Fibroblast of villous mesenchyme (primary cell): ENCODE measurements around the gene PFKFB1. TPM values are rescaled to one million over a fixed set of nuclear protein-coding genes. Genes with fewer than 3 reads are reported as not detected.

Experiments
- DNase-seq: peaks from one replicate; pipeline ENCODE4 v3.0.0-alpha.2; 2010; ENCODE audit warnings: low read depth
- H3K4me3 ChIP-seq: 2 replicates; pipeline ENCODE4 v1.5.1; 2011; ENCODE audit warnings: low read depth, mild to moderate bottlenecking, low read length
- total RNA-seq: library from RNA; depleted of rRNA; stranded (reverse); fragments of >200 nt; gene quantifications from 2 replicates; pipeline ENCODE4 v1.2.3, GENCODE V29; 2012
- TF ChIP-seq, protein P1 (sequence below): IDR thresholded peaks from 2 replicates; pipeline ENCODE4 v1.5.1; 2012; ENCODE audit warnings: low read depth, mild to moderate bottlenecking, low read length; ENCODE audit not compliant: insufficient read depth

PFKFB1 gene
- total RNA-seq: under 0.01 TPM in 1 of 2 replicates, not detected in the other

DNA sequence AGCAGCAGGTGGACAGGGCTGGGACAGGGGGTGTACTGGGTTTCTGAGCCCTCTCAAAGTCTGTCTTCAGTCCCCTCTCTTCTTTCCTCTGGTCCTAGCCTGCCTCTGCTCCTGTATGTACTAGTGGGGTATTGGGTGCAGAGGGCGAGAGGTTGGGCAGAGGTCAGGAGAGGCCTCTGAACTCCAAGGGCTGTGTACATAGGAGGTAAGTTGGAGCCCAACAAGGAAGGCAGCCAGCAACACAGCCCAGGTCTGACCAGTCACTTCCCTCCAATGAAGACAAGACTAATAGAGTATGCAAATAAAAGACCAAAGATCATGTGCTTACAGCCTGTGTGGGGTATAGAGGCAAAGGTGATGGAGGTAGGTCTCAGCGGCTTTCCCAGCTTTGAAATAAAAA, at the start of gene PFKFB1:
Gene PFKFB1 (minus strand): TSS at position 90 of the 400 bp plus-strand sequence. CDS start 181 bp downstream, outside the sequence.
- TF ChIP-seq, protein P1, sequence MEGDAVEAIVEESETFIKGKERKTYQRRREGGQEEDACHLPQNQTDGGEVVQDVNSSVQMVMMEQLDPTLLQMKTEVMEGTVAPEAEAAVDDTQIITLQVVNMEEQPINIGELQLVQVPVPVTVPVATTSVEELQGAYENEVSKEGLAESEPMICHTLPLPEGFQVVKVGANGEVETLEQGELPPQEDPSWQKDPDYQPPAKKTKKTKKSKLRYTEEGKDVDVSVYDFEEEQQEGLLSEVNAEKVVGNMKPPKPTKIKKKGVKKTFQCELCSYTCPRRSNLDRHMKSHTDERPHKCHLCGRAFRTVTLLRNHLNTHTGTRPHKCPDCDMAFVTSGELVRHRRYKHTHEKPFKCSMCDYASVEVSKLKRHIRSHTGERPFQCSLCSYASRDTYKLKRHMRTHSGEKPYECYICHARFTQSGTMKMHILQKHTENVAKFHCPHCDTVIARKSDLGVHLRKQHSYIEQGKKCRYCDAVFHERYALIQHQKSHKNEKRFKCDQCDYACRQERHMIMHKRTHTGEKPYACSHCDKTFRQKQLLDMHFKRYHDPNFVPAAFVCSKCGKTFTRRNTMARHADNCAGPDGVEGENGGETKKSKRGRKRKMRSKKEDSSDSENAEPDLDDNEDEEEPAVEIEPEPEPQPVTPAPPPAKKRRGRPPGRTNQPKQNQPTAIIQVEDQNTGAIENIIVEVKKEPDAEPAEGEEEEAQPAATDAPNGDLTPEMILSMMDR: no peak
- H3K4me3 ChIP-seq: no peak within 1 kb of the TSS
- DNase-seq: no peak

DNA sequence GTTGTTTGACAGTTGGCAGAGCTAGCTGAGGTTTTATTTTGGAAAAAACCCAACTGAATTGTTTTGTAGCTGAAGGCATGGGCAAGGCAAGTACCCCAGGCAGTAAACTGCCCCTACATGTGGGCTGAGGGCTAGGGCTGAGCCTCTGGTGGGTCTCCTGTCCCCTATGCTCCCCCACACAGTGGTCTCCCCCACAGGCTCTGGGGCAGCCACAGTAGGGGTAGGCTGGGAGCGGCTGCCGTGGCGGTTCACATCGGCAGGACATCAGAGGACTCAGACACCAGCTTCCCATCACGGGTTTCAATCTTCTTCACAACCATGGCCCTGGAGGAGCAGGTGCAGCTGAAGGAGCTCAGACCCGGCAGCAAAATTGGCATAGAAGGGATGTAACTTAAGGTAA, 47.5 kb upstream of the PFKFB1 start:
- no peak for DNase-seq
- TF ChIP-seq, protein P1: no peak
- no peak overlapping the region for H3K4me3 ChIP-seq

DNA sequence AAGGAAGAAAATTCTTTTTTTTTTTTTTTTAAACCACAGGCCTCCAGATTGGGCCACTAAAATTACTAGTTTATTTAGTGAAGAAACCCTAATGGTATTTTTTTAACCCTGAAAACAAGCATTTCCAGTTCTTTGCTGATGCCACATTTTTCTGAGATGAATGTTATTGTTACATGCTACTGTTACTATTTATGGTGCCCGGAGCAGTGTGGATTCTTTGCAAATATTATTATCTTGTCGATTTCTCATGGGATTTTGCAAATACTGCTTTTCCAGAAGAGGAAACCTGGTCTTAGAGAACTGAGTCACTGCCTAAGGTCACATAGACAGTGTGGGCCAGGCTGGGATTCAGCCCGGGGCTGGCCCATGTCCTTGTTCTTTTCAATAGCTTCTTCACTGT, 45.5 kb upstream of the PFKFB1 start:
- H3K4me3 ChIP-seq: no peak overlapping the region
- no peak for DNase-seq
- TF ChIP-seq, protein P1: no peak

DNA sequence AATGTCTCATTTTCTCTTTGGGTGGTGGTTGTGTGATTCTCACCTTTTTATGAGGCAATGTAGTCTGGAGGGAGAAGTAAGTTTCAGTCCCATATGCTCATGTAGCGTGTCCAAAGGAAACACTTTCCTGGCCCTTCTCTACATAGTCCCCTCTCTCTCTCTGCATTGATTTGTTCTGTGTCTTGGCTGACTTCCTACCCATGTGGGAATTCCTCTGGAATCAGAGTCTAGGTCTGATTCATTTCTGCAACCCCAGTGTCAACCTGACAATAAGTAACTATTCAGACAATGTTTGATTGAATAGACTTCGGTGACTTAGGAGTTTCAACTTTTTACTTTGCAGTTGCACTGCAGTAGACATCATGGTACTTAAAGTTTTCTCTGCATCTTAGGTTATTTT, 39.4 kb upstream of the PFKFB1 start:
- H3K4me3 ChIP-seq: no peak overlapping the region
- no peak for DNase-seq
- TF ChIP-seq, protein P1: no peak

DNA sequence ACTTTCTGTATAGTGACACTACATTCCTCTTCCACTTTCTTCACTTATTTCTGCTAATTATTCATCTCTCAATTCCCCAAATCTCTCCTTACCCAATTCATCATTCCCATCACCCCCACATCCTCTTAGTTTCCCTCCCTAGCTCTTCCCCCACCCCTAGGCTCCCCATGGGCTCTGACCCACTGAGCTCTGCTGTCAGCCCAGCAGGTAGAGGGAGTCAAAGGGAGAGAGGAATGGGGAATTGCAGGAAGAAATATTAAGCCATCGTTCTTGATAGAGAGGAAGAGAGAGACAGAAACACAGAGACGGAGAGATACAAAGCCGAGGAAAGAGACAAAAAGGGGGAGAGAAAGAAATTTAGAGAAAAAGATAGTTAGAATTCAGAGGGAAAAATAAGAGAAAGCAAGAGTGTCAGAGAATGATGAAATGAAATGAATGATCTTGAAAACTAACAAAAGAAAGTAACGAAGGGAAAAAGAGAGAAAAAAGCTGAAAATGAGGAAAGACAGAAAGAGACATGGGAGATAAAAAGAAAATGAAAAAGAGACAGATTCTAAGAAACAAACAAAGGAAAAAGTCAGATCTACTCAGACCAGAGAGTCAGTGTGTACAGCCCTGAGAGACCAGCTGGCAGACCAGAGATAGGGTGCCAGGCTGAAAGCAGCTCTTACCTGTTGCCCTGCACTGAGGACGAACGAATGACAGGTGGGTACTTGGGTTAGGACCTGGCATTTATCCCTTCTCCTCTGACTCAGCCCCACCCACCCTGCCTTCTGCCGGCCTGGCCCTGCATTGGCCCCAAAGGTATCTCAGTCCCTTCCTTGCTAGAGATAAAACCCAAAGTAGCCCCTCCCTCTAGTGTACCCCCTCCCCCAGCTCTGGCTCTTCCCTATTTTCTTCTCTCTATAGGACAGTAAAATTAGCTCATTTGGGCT, 36.5 kb upstream of the PFKFB1 start, which contains the start of gene ALAS2:
Gene ALAS2 (minus strand): TSS at position 707 of the 935 bp plus-strand sequence. CDS start 4,977 bp downstream, outside the sequence.
- no peak for DNase-seq
- TF ChIP-seq, protein P1: no peak
- no peak within 1 kb of the TSS for H3K4me3 ChIP-seq

DNA sequence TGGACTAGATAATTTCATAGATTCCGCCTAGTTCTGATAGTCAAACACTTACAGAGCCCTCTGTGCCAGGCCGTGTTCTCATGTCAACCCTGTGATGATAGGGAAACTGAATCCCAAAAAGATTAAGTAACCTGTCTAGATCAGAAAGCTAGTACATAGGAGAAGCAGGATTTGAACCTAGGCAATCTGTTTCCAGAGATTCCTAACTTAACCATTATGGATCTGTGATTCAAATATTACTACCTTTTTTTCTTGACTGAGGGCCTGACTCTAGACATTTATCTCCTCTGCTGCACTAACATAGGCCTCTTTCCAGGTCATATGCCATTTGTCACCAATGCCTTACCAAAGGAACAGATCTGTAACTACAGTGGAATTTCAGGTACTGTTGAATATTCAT, 35.3 kb upstream of the PFKFB1 start:
- TF ChIP-seq, protein P1: no peak
- no peak for DNase-seq
- H3K4me3 ChIP-seq: no peak overlapping the region

DNA sequence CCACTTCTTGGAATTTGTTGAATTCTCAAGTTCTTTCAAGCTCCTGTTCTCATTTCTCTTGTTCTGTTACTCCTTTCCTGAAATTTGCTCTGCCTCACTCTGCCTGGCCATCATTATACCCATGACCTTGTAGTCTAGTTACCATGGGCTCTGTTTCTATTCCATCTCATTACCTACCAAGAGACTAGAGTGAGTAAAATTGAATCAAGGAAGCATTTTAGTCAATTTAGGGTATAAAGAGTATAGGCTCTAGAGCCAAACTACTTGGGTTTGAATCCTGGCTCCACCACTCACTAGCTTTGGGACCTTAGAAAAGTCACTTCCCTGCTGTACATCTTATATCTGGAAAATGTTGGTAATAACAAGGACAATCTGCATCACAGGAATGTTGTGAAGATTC, 34.6 kb upstream of the PFKFB1 start:
- H3K4me3 ChIP-seq: no peak overlapping the region
- DNase-seq: no peak
- TF ChIP-seq, protein P1: no peak
